HCT116 (cell line): ENCODE measurements around the gene CDH4. TPM values are rescaled to one million over a fixed set of nuclear protein-coding genes. Genes with fewer than 3 reads are reported as not detected.

Experiments used
- ATAC-seq: fragments of 200-7000 bp; cut with Tn5 transposase; 2 replicates; pipeline ENCODE4 v1.9.1; 2020; ENCODE audit warnings: mild to moderate bottlenecking, moderate library complexity
- BruUV-seq: library from RNA; stranded (reverse); fragments of 400-500 nt; replicated peaks from 2 replicates; lab custom pipeline; 2021; lab: Mats Ljungman, UMichigan
- CTCF ChIA-PET: fragments of 300-600 bp; sonication (Branson Sonifier 250); formaldehyde crosslinking; loops from one replicate; lab custom pipeline; 2021; ENCODE audit warnings: antibody characterized with exemption; lab: Charles Lee
- POLR2A ChIA-PET: fragments of 300-600, 350-600 bp; sonication (Branson Sonifier 250); formaldehyde crosslinking; loops from one replicate; lab custom pipeline; 2021; ENCODE audit warnings: antibody characterized with exemption; lab: Charles Lee
- RAD21 ChIA-PET, 2 experiments: fragments of 300-600 bp; sonication (Branson Sonifier 250); formaldehyde crosslinking; loops; one replicate each; lab custom pipeline; 2023; ENCODE audit warnings: low total read pairs in 2 of 2; ENCODE audit not compliant: uncharacterized antibody in 2 of 2, unreplicated experiment in 2 of 2, low non-redundant PET in 1 of 2; lab: Charles Lee
- DNase-seq: peaks from one replicate; pipeline ENCODE4 v3.0.0-alpha.2; 2010; ENCODE audit warnings: low read depth, low spot score
- H2AFZ ChIP-seq: fragments of 200-600 bp; shearing (Covaris generic), sonication (generic); 2 replicates; pipeline ENCODE4 v1.6.1; 2017; ENCODE audit warnings: low read depth, mixed run types, mixed read lengths, antibody characterized with exemption, low read length; ENCODE audit not compliant: poor library complexity, severe bottlenecking
- H3K27ac ChIP-seq: 2 replicates; pipeline ENCODE4 v1.5.1; 2012; ENCODE audit warnings: low read depth, low read length
- H3K27me3 ChIP-seq: fragments of 200-600 bp; sonication (generic); 2 replicates; pipeline ENCODE4 v1.6.1; 2016; ENCODE audit warnings: mixed run types, low read length, mixed read lengths; ENCODE audit not compliant: insufficient read depth
- H3K36me3 ChIP-seq, 2 experiments: fragments of 200-500 bp in 1 of 2; fragments of 200-600 bp in 1 of 2; sonication (Bioruptor generic) in 1 of 2; sonication (generic) in 1 of 2; 2 replicates each; pipeline versions ENCODE4 v1.5.1 to v1.6.1; 2014 to 2016; ENCODE audit warnings: low read length in 2 of 2, inconsistent platforms in 1 of 2, mixed read lengths in 1 of 2, mixed run types in 1 of 2; ENCODE audit not compliant: insufficient read depth in 2 of 2, control insufficient read depth in 1 of 2
- H3K4me1 ChIP-seq, 2 experiments: fragments of 200-600 bp in 1 of 2; sonication (generic) in 1 of 2; 2 replicates each; pipeline versions ENCODE4 v1.5.1 to v1.6.1; 2012 to 2017; ENCODE audit warnings: low read length in 2 of 2, inconsistent platforms in 1 of 2, mild to moderate bottlenecking in 1 of 2, mixed read lengths in 1 of 2, mixed run types in 1 of 2, moderate library complexity in 1 of 2; ENCODE audit not compliant: insufficient read depth in 2 of 2, control insufficient read depth in 1 of 2
- H3K4me2 ChIP-seq: fragments of 200-600 bp; sonication (generic); 2 replicates; pipeline ENCODE4 v1.6.1; 2017; ENCODE audit warnings: mixed run types, low read length, mixed read lengths
- H3K4me3 ChIP-seq, 2 experiments: fragments of 200-600 bp in 1 of 2; sonication (generic) in 1 of 2; replicated peaks in 1 of 2; 2 replicates each; pipeline ENCODE4 v1.5.1; 2011 to 2016; ENCODE audit warnings: low read length in 2 of 2, control low read depth in 1 of 2, low read depth in 1 of 2, mild to moderate bottlenecking in 1 of 2, mixed read lengths in 1 of 2, mixed run types in 1 of 2
- H3K79me2 ChIP-seq: fragments of 200-600 bp; sonication (generic); 2 replicates; pipeline ENCODE4 v1.6.1; 2017; ENCODE audit warnings: mild to moderate bottlenecking, mixed run types, low read length, moderate library complexity, mixed read lengths; ENCODE audit not compliant: insufficient read depth
- H3K9ac ChIP-seq: fragments of 200-600 bp; sonication (generic); 2 replicates; pipeline ENCODE4 v1.6.1; 2016; ENCODE audit warnings: low read length, mixed read lengths
- H3K9me2 ChIP-seq: fragments of 200-600 bp; sonication (generic), shearing (Covaris generic); 2 replicates; pipeline ENCODE4 v1.6.1; 2017; ENCODE audit warnings: mixed run types, mild to moderate bottlenecking, moderate library complexity; ENCODE audit not compliant: insufficient read depth
- H3K9me3 ChIP-seq, 2 experiments: fragments of 200-500 bp in 1 of 2; fragments of 200-600 bp in 1 of 2; sonication (Bioruptor generic) in 1 of 2; sonication (generic) in 1 of 2; 2 replicates each; pipeline ENCODE4 v1.6.1; 2014 to 2017; ENCODE audit warnings: low read length in 2 of 2, mixed read lengths in 2 of 2, inconsistent platforms in 1 of 2, low read depth in 1 of 2, mild to moderate bottlenecking in 1 of 2, mixed run types in 1 of 2, moderate library complexity in 1 of 2; ENCODE audit not compliant: control insufficient read depth in 1 of 2, insufficient read depth in 1 of 2
- H4K20me1 ChIP-seq: fragments of 200-600 bp; sonication (generic), shearing (Covaris generic); 2 replicates; pipeline ENCODE4 v1.6.1; 2017; ENCODE audit warnings: mixed run types, mild to moderate bottlenecking, moderate library complexity; ENCODE audit not compliant: insufficient read depth
- ATF3 ChIP-seq: IDR thresholded peaks from 2 replicates; pipeline ENCODE4 v1.6.1; 2012
- CEBPB ChIP-seq: IDR thresholded peaks from 2 replicates; pipeline ENCODE4 v1.6.1; 2012; ENCODE audit warnings: low read depth
- ELF1 ChIP-seq: IDR thresholded peaks from 2 replicates; pipeline ENCODE4 v1.6.1; 2012; ENCODE audit warnings: low read depth, borderline replicate concordance
- EZH2phosphoT487 ChIP-seq: fragments of 200-600 bp; IDR thresholded peaks from 2 replicates; pipeline ENCODE4 v1.6.1; 2018; ENCODE audit warnings: antibody characterized with exemption, borderline replicate concordance
- FOSL1 ChIP-seq: IDR thresholded peaks from 2 replicates; pipeline ENCODE4 v1.6.1; 2012; ENCODE audit warnings: low read depth
- JUND ChIP-seq: IDR thresholded peaks from 2 replicates; pipeline ENCODE4 v1.6.1; 2012
- MAX ChIP-seq: IDR thresholded peaks from 2 replicates; pipeline ENCODE4 v1.6.1; 2012
- POLR2A ChIP-seq: IDR thresholded peaks from 2 replicates; pipeline ENCODE4 v1.7.0; 2011; ENCODE audit warnings: borderline replicate concordance; ENCODE audit not compliant: insufficient read depth, insufficient read length; ENCODE audit errors: extremely low read depth
- POLR2AphosphoS5 ChIP-seq: IDR thresholded peaks from 2 replicates; pipeline ENCODE4 v1.6.1; 2011; ENCODE audit warnings: mild to moderate bottlenecking, low read depth, low read length, moderate library complexity
- RAD21 ChIP-seq: IDR thresholded peaks from 2 replicates; pipeline ENCODE4 v1.6.1; 2012; ENCODE audit warnings: low read depth, mild to moderate bottlenecking
- REST ChIP-seq: IDR thresholded peaks from 2 replicates; pipeline ENCODE4 v1.6.1; 2012; ENCODE audit warnings: low read depth
- SIN3A ChIP-seq: IDR thresholded peaks from 2 replicates; pipeline ENCODE4 v1.6.1; 2012; ENCODE audit warnings: low read depth
- SRF ChIP-seq: IDR thresholded peaks from 2 replicates; pipeline ENCODE4 v1.6.1; 2012; ENCODE audit warnings: low read depth
- ZBTB33 ChIP-seq: IDR thresholded peaks from 2 replicates; pipeline ENCODE4 v1.6.1; 2011; ENCODE audit warnings: mild to moderate bottlenecking, low read length, moderate library complexity; ENCODE audit not compliant: insufficient replicate concordance; ENCODE audit errors: extremely low read depth
- intact Hi-C: fragments of 100-400 bp; cut with micrococcal nuclease; formaldehyde crosslinking; loops from 2 replicates; pipeline ENCODE4 v1.10.0; 2022
- total RNA-seq: library from RNA; stranded (reverse); gene quantifications from one replicate; pipeline ENCODE4 v1.2.1, GENCODE V29; 2021; ENCODE audit not compliant: unreplicated experiment

Gene CDH4
- total RNA-seq, 1 experiment from 2014 or later, result not detected

- no TSS peak for BruUV-seq
- TF ChIP-seq POLR2A (no peak), MAX (no peak), ZBTB33 (no peak), RAD21 (no peak), CEBPB (no peak), SRF (no peak), SIN3A (no peak), REST (no peak), FOSL1 (no peak), ATF3 (no peak), JUND (no peak), ELF1 (no peak), POLR2AphosphoS5 (no peak), EZH2phosphoT487 (no peak)
- RAD21 ChIA-PET, result no interaction called here
- no peak overlapping the region for H3K4me3 ChIP-seq
- H2AFZ ChIP-seq, result no peak overlapping the region
- no peak overlapping the region for H3K9ac ChIP-seq
- CTCF ChIA-PET, result no interaction called here
- no peaks in the 10 kb centered on the region for H3K79me2 ChIP-seq
- H3K9me2 ChIP-seq, result no peaks in the 10 kb centered on the region
- H3K9me3 ChIP-seq, result peaks cover 0 to 6% of the 10 kb centered on the region in 2 experiments; a peak in 2 of 4 replicates
- POLR2A ChIA-PET, result no interaction called here
- intact Hi-C loops, result no loop called here
- DNase-seq (no peak), ATAC-seq (no peak)
- H3K36me3 ChIP-seq, result no peaks in the 10 kb centered on the region
- H3K27me3 ChIP-seq, result no peaks in the 10 kb centered on the region
- H3K4me1 ChIP-seq, result no peaks in the 10 kb centered on the region
- H3K4me2 ChIP-seq, result no peak overlapping the region
- H4K20me1 ChIP-seq, result no peaks in the 10 kb centered on the region
- no peak overlapping the region for H3K27ac ChIP-seq
Observed at GRCh38 chr20:61360296-61360695, 108.2 kb downstream of the CDH4 start.
